Measurements from ENCODE around the gene SNCAIP.

- TF ChIP-seq CTCF (conservative IDR thresholded peaks at IDR 0.05 in 1 of 2, IDR thresholded peaks at IDR 0.05 in 1 of 2; ENCODE audit: low read depth in 1 of 2, low read length in 2 of 2) (no peak), EZH2 (IDR thresholded peaks at IDR 0.05; ENCODE audit: low read length, missing control alignments) (no peak)
Measured at GRCh38 chr5:122494109-122494508, 182.1 kb downstream of the SNCAIP start.

All from fibroblast of lung (primary cell).